ENCODE measurements around the gene PPM1F.

DNA sequence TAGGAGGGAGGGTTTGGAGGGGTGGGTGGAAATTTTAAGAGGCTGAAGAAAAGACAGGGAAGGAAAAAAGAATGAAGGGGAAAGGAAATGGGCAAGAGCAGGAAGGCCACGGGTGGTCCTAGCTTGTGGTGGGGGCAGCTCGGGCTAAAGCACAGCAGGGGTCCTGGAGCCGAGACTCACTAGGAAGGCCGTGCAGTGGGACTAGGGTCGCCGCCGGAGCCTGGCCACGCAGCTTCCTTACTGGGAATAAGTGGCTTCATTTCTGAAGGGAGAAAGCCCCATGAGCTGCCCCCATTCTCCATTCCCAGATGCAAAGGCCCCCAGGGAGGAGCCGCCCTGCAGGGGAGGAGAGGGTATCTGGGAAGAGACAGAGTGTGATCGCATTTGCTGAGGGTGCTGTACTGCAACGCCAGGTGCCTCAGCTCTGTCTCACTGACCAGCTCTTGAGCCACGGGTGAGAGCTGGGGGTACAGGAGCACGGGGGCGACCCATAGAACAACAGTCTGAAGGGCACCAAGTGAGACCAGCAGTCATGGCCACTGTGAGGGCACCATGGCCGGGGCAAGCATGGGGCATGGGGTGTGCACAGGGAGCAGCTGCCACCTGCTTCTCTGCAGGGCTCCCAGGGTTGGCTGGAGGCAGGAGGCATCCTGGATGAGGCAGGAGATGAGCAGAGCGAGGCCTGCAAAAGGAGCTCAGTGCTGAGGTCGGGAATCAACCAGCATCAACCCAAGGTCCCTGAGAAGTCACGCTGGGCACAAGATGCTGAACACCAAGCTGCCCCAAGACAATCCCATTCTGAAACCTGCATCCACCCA lies 18.4 kb upstream of the PPM1F start:
- TF ChIP-seq POLR2AphosphoS5 (IDR thresholded peaks at IDR 0.05; ENCODE audit: borderline replicate concordance, low read depth, low read length): no peak
- no peak for TF ChIP-seq EZH2 (IDR thresholded peaks at IDR 0.05)
- no peak for TF ChIP-seq FOXP2 (optimal IDR thresholded peaks at IDR 0.05; ENCODE audit: control extremely low read depth, extremely low read length, insufficient read depth)

Data from SK-N-MC (cell line).